ENCODE results near the gene CCDC47. TPM values are rescaled to one million over a fixed set of nuclear protein-coding genes. Genes with fewer than 3 reads are reported as not detected.
A peak's percentile ranks its signal among the peaks of the same experiment; 100 is the strongest.

Gene CCDC47
- total and polyA plus RNA-seq, 2 donors (not counting 1 experiment from before 2014, with no cell fraction given): 7.4 to 39.7 TPM

DNA sequence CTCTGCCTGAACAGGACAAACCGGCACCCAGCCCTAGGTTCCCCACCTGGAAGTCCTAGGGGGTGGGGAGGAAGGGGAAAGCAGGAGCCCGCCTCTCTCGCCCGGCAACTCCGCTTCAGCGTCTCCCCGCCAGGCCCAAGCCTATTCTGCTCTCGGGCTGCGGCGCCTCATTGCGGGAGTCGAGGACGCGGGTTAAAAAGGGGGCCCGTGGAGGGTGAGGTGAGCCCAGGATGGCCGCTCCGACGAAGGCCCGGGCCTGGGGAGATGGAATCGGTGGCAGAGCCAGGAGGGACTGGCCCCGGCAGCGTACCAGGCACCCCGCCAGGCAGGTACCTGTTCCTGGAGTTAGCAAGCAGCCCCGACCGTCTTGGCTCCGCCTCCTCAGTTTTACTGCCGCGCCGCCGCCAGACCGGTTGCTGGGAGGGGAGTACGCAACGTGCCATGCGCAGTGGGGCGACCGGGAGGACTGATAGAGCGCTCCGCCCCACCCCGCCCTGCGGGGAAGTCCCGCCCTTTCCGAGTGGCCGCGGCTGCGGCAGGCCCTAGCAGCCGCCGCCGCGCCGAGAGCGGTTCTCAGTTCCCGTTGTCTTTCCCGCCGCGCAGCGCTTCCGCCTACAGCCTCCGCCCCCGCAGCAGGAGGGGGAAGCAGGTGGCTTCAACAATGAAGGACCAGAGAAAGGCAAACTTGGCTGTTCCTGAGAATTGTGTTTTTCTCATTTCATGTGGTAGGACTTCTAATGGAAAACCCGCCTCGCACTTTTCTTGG, 31.8 kb downstream of the CCDC47 start, which contains the start of gene STRADA:
Gene STRADA, minus strand, starts transcription at position 392 of the 766 bp plus-strand sequence. CDS start 13,430 bp downstream, outside the sequence.
- no peaks in the 10 kb centered on the region for H3K27me3 Mint-ChIP-seq
- H3K9me3 Mint-ChIP-seq (ENCODE audit: insufficient read depth): no peaks in the 10 kb centered on the region
- ChIA-PET CTCF (interaction anchor here (1.0 to 1.6 kb wide), 8 partner anchors 11 to 102 kb away, joined by 3 to 26 read pairs (median 6); partner anchors contain the start of genes CCDC47, DDX42 and LIMD2), POLR2A (interaction anchor here (0.6 to 2.7 kb wide), 11 partner anchors 28 to 1178 kb away, joined by 3 to 86 read pairs (median 6); partner anchors contain the start of genes CCDC47, DDX42, LIMD2 and LRRC37A3)
- DNase-seq: peak; percentile 99
- H3K9me3 ChIP-seq (ENCODE audit: control extremely low read depth in 1 of 3, control insufficient read depth in 2 of 3, insufficient read depth in 1 of 3, low read length in 2 of 3): peaks cover 0 to 4% (median 0%) of the 10 kb centered on the region in 3 donors
- H2AFZ ChIP-seq (ENCODE audit: insufficient read depth, low read depth, low read length, poor library complexity, severe bottlenecking): peak within 1 kb of the TSS; percentile 94
- peak within 1 kb of the TSS; percentile 97 for H3K27ac ChIP-seq (ENCODE audit: low read length in 2 of 2)
- peaks cover 28% of the 10 kb centered on the region for H3K4me1 Mint-ChIP-seq
- peak within 1 kb of the TSS; percentile 99 for H3K9ac ChIP-seq (ENCODE audit: low read length)
- H3K27me3 ChIP-seq (replicated peaks in 1 of 4; ENCODE audit: control extremely low read depth in 1 of 4, control insufficient read depth in 3 of 4, insufficient read depth in 4 of 4, low read length in 3 of 4): no peaks in the 10 kb centered on the region
- peaks cover 30% of the 10 kb centered on the region for H3K79me2 ChIP-seq (ENCODE audit: control insufficient read depth, insufficient read depth, low read length)
- peak within 1 kb of the TSS; percentile 89 for H3K4me3 Mint-ChIP-seq
- peak within 1 kb of the TSS; percentile 85 to 99 (median 93) for H3K4me3 ChIP-seq (ENCODE audit: control extremely low read depth in 1 of 5, extremely low read depth in 1 of 5, insufficient read depth in 1 of 5, low read depth in 2 of 5, low read length in 4 of 5)
- H4K20me1 ChIP-seq (ENCODE audit: control insufficient read depth, insufficient read depth, low read length, poor library complexity, severe bottlenecking): no peaks in the 10 kb centered on the region
- peaks cover 7 to 10% of the 10 kb centered on the region in 2 experiments for H3K36me3 ChIP-seq (replicated peaks in 1 of 2; ENCODE audit: control extremely low read depth in 1 of 2, control insufficient read depth in 1 of 2, extremely low read depth in 1 of 2, insufficient read depth in 2 of 2, low read length in 1 of 2)
- H3K4me1 ChIP-seq (ENCODE audit: control insufficient read depth in 2 of 2, insufficient read depth in 2 of 2, low read length in 2 of 2): peaks cover 15 to 28% of the 10 kb centered on the region in 2 donors
- ATAC-seq (ENCODE audit: low read depth): peak; percentile 89
- intact Hi-C loops (cut with micrococcal nuclease): loop anchor here (1.0 to 10.0 kb wide), 10 partner anchors 32 to 1313 kb away; partner anchors contain the start of genes CCDC47, CEP95, DCAF7 and DDX5
- H3K27ac Mint-ChIP-seq: peak within 1 kb of the TSS; percentile 93
- peak within 1 kb of the TSS; percentile 94 for H3K4me2 ChIP-seq (replicated peaks; ENCODE audit: low read depth, low read length, poor library complexity, severe bottlenecking)
- under 1% methylated on average over 58 of the region's 61 CpGs for WGBS (ENCODE audit: insufficient coverage)
- TF ChIP-seq CTCF (IDR thresholded peaks at IDR 0.05) (no peak), EZH2 (IDR thresholded peaks at IDR 0.05; ENCODE audit: borderline replicate concordance, insufficient read depth, low read depth, low read length, poor library complexity, severe bottlenecking) (no peak)

All from B cell (primary cell).